Measurements from ENCODE around the gene HYDIN.

HYDIN gene

DNA sequence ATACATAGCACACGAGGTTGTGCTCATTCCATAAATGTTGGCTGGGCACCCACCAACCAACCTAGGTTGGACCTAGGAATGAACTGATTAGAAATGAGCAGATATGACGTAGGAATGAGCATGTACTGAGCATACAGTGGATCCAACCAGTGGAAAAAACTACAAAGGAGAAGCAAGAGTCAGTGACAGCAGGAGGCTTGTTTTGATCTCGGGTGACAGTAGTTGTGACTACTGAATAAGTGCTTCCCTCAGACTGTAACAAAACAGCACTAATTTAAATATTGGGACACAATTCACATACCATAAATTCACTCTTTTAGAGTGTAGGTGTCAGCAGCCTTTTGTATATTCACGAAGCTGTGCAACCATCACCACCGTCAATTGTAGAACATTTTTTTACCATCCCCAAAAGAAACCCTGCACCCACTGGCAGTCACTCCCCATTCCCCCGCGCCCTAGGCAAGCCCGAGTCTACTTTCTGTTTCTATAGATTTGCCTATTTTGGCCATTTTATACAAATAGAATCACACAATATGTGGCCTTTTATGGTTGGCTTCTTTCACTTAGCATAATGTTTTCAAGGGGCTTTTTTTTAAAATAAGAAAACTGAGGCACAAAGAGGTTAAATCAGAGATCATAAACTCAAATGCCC, 436.5 kb downstream of the HYDIN start:
- TF ChIP-seq TAF1 (IDR thresholded peaks at IDR 0.05; ENCODE audit: borderline replicate concordance, insufficient read depth, low read length) (no peak), POLR2AphosphoS5 (IDR thresholded peaks at IDR 0.05; ENCODE audit: low read depth, low read length) (no peak), FOXP2 (optimal IDR thresholded peaks at IDR 0.05; ENCODE audit: borderline replicate concordance, extremely low read depth, extremely low read length, insufficient read depth) (no peak), SIN3A (IDR thresholded peaks at IDR 0.05; ENCODE audit: borderline replicate concordance, insufficient read depth, low read length) (no peak)
- TF ChIP-seq, protein P1, sequence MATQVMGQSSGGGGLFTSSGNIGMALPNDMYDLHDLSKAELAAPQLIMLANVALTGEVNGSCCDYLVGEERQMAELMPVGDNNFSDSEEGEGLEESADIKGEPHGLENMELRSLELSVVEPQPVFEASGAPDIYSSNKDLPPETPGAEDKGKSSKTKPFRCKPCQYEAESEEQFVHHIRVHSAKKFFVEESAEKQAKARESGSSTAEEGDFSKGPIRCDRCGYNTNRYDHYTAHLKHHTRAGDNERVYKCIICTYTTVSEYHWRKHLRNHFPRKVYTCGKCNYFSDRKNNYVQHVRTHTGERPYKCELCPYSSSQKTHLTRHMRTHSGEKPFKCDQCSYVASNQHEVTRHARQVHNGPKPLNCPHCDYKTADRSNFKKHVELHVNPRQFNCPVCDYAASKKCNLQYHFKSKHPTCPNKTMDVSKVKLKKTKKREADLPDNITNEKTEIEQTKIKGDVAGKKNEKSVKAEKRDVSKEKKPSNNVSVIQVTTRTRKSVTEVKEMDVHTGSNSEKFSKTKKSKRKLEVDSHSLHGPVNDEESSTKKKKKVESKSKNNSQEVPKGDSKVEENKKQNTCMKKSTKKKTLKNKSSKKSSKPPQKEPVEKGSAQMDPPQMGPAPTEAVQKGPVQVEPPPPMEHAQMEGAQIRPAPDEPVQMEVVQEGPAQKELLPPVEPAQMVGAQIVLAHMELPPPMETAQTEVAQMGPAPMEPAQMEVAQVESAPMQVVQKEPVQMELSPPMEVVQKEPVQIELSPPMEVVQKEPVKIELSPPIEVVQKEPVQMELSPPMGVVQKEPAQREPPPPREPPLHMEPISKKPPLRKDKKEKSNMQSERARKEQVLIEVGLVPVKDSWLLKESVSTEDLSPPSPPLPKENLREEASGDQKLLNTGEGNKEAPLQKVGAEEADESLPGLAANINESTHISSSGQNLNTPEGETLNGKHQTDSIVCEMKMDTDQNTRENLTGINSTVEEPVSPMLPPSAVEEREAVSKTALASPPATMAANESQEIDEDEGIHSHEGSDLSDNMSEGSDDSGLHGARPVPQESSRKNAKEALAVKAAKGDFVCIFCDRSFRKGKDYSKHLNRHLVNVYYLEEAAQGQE (IDR thresholded peaks at IDR 0.05; ENCODE audit: insufficient read depth in 1 of 2, low read depth in 2 of 2, low read length in 2 of 2): no peak

DNA sequence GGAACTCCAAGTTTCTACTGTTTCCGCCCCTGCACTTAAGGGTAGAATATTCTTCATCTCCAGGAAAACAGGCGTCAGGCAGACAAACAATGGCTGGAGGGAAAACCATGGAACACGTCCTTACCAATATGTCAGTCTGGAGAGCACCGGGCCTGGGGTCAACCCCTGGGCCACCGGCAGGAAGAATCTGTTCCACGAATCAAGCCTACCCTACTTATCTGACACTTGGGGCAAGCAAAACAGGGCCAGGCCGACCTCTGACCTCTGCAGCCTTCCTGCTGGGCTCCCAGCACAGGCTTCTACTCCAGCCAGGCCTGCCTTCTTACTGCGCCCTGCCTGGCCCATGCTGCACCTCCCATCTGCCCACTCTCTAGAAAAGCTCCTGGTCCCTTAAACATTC, 439.7 kb downstream of the HYDIN start:
- no peak for TF ChIP-seq POLR2AphosphoS5 (IDR thresholded peaks at IDR 0.05; ENCODE audit: low read depth, low read length)
- no peak for TF ChIP-seq SIN3A (IDR thresholded peaks at IDR 0.05; ENCODE audit: borderline replicate concordance, insufficient read depth, low read length)
- TF ChIP-seq FOXP2 (optimal IDR thresholded peaks at IDR 0.05; ENCODE audit: borderline replicate concordance, extremely low read depth, extremely low read length, insufficient read depth): no peak
- TF ChIP-seq, protein P1 (IDR thresholded peaks at IDR 0.05; ENCODE audit: insufficient read depth in 1 of 2, low read depth in 2 of 2, low read length in 2 of 2): no peak
- TF ChIP-seq TAF1 (IDR thresholded peaks at IDR 0.05; ENCODE audit: borderline replicate concordance, insufficient read depth, low read length): no peak

DNA sequence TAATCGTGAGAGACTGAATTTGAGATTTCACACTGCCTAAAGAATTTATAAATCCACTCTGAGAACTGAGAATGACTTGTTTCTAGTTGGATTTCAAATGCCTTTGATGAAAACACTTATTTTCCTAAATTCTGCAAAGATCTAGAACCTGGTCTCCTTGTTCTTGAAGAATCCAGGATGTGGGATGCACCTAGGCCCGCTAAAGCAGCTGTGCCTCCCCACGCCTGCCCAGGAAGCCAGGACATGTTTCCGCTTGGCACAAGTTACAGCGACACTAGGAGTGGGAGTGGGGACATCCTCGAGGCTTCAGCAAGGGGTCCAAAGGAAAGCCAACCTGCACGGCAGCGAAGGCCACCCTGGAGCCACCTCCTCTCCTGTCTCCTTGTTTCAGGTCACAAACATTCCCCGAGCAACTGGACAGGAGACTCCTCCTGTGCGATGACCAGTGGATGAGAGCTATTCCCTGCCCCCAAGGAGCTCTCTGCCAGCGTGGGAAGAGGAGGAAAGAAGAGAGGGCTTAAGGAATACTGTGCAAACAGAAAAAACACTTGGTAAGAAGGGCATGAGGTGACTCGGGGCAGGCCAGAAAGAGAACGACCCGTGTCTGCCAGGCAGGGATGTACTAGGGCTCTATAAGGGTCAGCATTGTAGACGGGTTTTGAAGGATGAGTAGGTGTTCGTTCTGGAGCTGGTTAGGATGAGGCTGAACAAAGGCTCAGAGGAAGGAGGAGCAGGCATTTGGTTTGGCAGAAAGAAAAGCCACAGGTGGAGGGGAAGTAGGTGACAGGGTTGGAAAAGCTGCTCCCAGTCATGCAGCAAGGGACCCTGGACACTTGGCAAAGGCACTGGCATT, 440.7 kb downstream of the HYDIN start:
- TF ChIP-seq POLR2AphosphoS5 (IDR thresholded peaks at IDR 0.05; ENCODE audit: low read depth, low read length): no peak; the same call in 1 of the 2 replicates
- TF ChIP-seq SIN3A (IDR thresholded peaks at IDR 0.05; ENCODE audit: borderline replicate concordance, insufficient read depth, low read length): no peak
- TF ChIP-seq TAF1 (IDR thresholded peaks at IDR 0.05; ENCODE audit: borderline replicate concordance, insufficient read depth, low read length): no peak
- no peak for TF ChIP-seq FOXP2 (optimal IDR thresholded peaks at IDR 0.05; ENCODE audit: borderline replicate concordance, extremely low read depth, extremely low read length, insufficient read depth)
- TF ChIP-seq, protein P1 (IDR thresholded peaks at IDR 0.05; ENCODE audit: insufficient read depth in 1 of 2, low read depth in 2 of 2, low read length in 2 of 2): no peak

DNA sequence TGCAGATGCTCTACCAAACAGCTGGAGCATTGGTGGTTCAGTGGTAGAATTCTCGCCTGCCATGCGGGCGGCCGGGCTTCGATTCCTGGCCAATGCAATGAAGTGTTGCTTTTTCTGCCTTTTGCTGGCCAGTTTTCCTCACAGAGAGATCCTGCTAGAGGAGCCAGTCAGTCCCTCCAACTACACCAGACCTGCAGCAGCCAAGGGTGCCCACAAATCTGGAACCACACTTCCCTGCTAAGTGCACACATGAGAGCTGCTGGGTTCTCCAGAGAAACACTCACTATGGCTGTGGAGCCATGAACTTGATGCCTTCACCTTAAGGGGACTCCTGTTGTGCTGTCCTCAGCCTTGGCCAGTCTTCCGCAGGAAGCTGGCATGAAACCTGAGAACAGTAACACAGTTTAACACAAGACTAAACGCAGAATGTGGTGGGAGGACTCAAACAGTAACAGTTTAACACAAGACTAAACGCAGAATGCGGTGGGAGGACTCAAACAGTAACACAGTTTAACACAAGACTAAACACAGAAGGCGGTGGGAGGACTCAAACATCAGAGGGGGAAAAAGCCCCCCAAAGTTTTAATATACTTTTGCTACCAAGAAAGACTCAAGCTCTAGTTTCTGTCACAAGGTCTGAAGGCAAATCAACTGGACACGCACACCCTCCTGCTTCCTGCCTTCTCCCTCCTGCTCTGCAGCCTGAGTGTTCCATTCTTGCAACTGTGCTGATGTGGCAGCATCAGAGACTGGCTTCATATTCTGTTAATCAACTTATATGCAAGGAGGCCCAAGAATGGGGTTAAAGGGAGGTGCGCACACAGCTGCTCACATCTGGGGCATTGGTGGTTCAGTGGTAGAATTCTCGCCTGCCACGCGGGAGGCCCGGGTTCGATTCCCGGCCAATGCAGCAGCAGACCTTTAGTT, 441.6 kb downstream of the HYDIN start:
- TF ChIP-seq, protein P1 (IDR thresholded peaks at IDR 0.05; ENCODE audit: insufficient read depth in 1 of 2, low read depth in 2 of 2, low read length in 2 of 2): 0 out of 4 replicates have a peak, but pooled peaks of 1 of the 2 experiments have one; percentile 12
- TF ChIP-seq FOXP2 (optimal IDR thresholded peaks at IDR 0.05; ENCODE audit: borderline replicate concordance, extremely low read depth, extremely low read length, insufficient read depth): no peak
- TF ChIP-seq POLR2AphosphoS5 (IDR thresholded peaks at IDR 0.05; ENCODE audit: low read depth, low read length): peak; percentile 84
- TF ChIP-seq SIN3A (IDR thresholded peaks at IDR 0.05; ENCODE audit: borderline replicate concordance, insufficient read depth, low read length): no peak
- no peak for TF ChIP-seq TAF1 (IDR thresholded peaks at IDR 0.05; ENCODE audit: borderline replicate concordance, insufficient read depth, low read length)
